ENCODE results near the gene NCAPD3.

Gene NCAPD3

GRCh38 chr11:134250675-134251074 lies 26.9 kb upstream of the NCAPD3 start:
- no peak for TF ChIP-seq CTCF (IDR thresholded peaks at IDR 0.05; ENCODE audit: insufficient read depth, missing control alignments)
- DNase-seq (ENCODE audit: insufficient read length, low spot score) (no peak), FAIRE-seq (no peak)

GRCh38 chr11:134250246-134250645 lies 26.5 kb upstream of the NCAPD3 start:
- TF ChIP-seq CTCF (IDR thresholded peaks at IDR 0.05; ENCODE audit: insufficient read depth, missing control alignments): no peak
- DNase-seq (ENCODE audit: insufficient read length, low spot score) (no peak), FAIRE-seq (no peak)

GRCh38 chr11:134248910-134249480 lies 25.2 kb upstream of the NCAPD3 start:
- TF ChIP-seq CTCF (IDR thresholded peaks at IDR 0.05; ENCODE audit: insufficient read depth, missing control alignments): no peak
- DNase-seq (ENCODE audit: insufficient read length, low spot score) (no peak), FAIRE-seq (no peak)

- DNase-seq (ENCODE audit: insufficient read length, low spot score): no peak
- FAIRE-seq: no peak
- no peak for TF ChIP-seq CTCF (IDR thresholded peaks at IDR 0.05; ENCODE audit: insufficient read depth, missing control alignments)
Measured at GRCh38 chr11:134246678-134247077, 22.9 kb upstream of the NCAPD3 start.

- DNase-seq (ENCODE audit: insufficient read length, low spot score) (no peak), FAIRE-seq (no peak)
- TF ChIP-seq CTCF (IDR thresholded peaks at IDR 0.05; ENCODE audit: insufficient read depth, missing control alignments): no peak
Measured at GRCh38 chr11:134246100-134246499, 22.3 kb upstream of the NCAPD3 start.

GRCh38 chr11:134245434-134245833 lies 21.7 kb upstream of the NCAPD3 start:
- TF ChIP-seq CTCF (IDR thresholded peaks at IDR 0.05; ENCODE audit: insufficient read depth, missing control alignments): no peak
- no peak for FAIRE-seq
- DNase-seq (ENCODE audit: insufficient read length, low spot score): no peak

GRCh38 chr11:134244593-134244992 lies 20.8 kb upstream of the NCAPD3 start:
- DNase-seq (ENCODE audit: insufficient read length, low spot score) (no peak), FAIRE-seq (no peak)
- TF ChIP-seq CTCF (IDR thresholded peaks at IDR 0.05; ENCODE audit: insufficient read depth, missing control alignments): peak; percentile 21
